Ishikawa (cell line): ENCODE data around the gene CHGA.

Source experiments
- CEBPB ChIP-seq: IDR thresholded peaks from 2 replicates; pipeline ENCODE4 v1.6.1; 2012
- CREB1 ChIP-seq: IDR thresholded peaks from 2 replicates; pipeline ENCODE4 v1.6.1; 2012; ENCODE audit warnings: low read depth
- EGR1 ChIP-seq: IDR thresholded peaks from 2 replicates; pipeline ENCODE4 v1.6.1; 2012
- EP300 ChIP-seq: IDR thresholded peaks from 2 replicates; pipeline ENCODE4 v1.6.1; 2012; ENCODE audit warnings: borderline replicate concordance
- FOXM1 ChIP-seq: IDR thresholded peaks from 2 replicates; pipeline ENCODE4 v1.6.1; 2012; ENCODE audit warnings: low read depth, borderline replicate concordance
- MAX ChIP-seq: IDR thresholded peaks from 2 replicates; pipeline ENCODE4 v1.6.1; 2012
- NFIC ChIP-seq: IDR thresholded peaks from 2 replicates; pipeline ENCODE4 v1.6.1; 2012
- RAD21 ChIP-seq: IDR thresholded peaks from 2 replicates; pipeline ENCODE4 v1.6.1; 2012; ENCODE audit warnings: low read depth
- REST ChIP-seq: IDR thresholded peaks from 2 replicates; pipeline ENCODE4 v1.6.1; 2012; ENCODE audit warnings: low read depth, mild to moderate bottlenecking
- TAF1 ChIP-seq: IDR thresholded peaks from 2 replicates; pipeline ENCODE4 v1.6.1; 2012; ENCODE audit warnings: low read depth, mild to moderate bottlenecking
- TCF12 ChIP-seq: IDR thresholded peaks from 2 replicates; pipeline ENCODE4 v1.6.1; 2012; ENCODE audit warnings: low read depth
- TEAD4 ChIP-seq: IDR thresholded peaks from 2 replicates; pipeline ENCODE4 v1.6.1; 2012
- YY1 ChIP-seq: IDR thresholded peaks from 2 replicates; pipeline ENCODE4 v1.6.1; 2012; ENCODE audit warnings: low read depth
- ZBTB7A ChIP-seq: IDR thresholded peaks from 2 replicates; pipeline ENCODE4 v1.6.1; 2012; ENCODE audit warnings: low read depth
- TF ChIP-seq, protein P1 (sequence below): IDR thresholded peaks from 2 replicates; pipeline ENCODE4 v1.6.1; 2012

CHGA gene

GRCh38 chr14:92902191-92902590 lies 20.8 kb upstream of the CHGA start:
- TF ChIP-seq FOXM1 (no peak), ZBTB7A (no peak), MAX (no peak), RAD21 (no peak), TAF1 (no peak), REST (no peak), NFIC (no peak), EGR1 (no peak), YY1 (no peak), TCF12 (no peak), TEAD4 (no peak), EP300 (no peak), CREB1 (no peak), CEBPB (no peak)
- TF ChIP-seq, protein P1, sequence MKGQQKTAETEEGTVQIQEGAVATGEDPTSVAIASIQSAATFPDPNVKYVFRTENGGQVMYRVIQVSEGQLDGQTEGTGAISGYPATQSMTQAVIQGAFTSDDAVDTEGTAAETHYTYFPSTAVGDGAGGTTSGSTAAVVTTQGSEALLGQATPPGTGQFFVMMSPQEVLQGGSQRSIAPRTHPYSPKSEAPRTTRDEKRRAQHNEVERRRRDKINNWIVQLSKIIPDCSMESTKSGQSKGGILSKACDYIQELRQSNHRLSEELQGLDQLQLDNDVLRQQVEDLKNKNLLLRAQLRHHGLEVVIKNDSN, result no peak

DNA sequence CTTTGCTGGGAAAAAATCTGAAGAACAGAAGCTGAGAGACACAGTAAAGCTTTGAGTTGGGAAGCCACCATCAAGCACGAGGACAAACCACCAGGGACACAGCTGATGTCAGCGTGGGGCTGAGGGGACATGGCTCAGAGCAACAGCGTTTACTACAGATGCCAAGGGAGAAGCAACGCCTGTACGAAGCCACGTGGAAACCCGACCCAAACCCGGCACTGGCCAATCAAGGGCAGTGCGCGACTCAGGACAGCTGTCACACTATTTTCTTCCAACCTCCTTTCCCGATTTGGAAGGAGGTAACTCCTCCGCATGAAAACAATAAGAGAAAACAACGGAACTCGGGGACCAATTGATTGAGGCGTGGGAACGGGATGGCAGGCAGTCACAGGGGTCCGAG lies 20.2 kb upstream of the CHGA start:
- 0 out of 2 replicates have a peak, but pooled peaks have one; percentile 26 for TF ChIP-seq MAX
- no peak for TF ChIP-seq ZBTB7A

DNA sequence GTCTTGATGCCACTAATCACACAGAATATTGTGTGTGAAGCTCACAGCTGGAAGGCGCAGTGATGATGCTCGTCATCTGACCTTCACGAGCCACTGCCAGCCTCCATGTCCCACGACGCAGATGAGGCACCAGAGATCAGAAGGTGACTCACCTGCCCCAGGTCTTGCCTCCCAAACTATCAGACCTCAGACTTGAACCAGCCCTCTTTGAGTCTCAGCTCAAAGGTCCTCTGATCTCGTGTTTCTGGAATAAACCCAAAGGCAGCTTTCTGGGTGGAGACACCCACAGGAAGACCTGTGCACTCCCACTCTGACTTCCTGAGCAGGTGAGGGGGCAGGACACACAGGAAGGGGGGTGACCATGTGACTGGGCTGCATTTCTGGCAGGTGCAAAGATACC lies 19.6 kb upstream of the CHGA start:
- TF ChIP-seq EP300, result no peak
- TF ChIP-seq CREB1, result no peak
- no peak for TF ChIP-seq RAD21

GRCh38 chr14:92905667-92906066 lies 17.3 kb upstream of the CHGA start:
- TF ChIP-seq CEBPB (no peak), RAD21 (no peak), CREB1 (no peak), REST (no peak), EGR1 (no peak)

- TF ChIP-seq TAF1, result no peak
- no peak for TF ChIP-seq REST
- no peak for TF ChIP-seq EGR1
- TF ChIP-seq CREB1, result no peak
- TF ChIP-seq, protein P1, result no peak
- TF ChIP-seq YY1, result no peak
- TF ChIP-seq CEBPB, result no peak
- TF ChIP-seq RAD21, result no peak
- TF ChIP-seq MAX, result no peak
- TF ChIP-seq TCF12, result no peak
- no peak for TF ChIP-seq ZBTB7A
- no peak for TF ChIP-seq FOXM1
- TF ChIP-seq NFIC, result no peak
- TF ChIP-seq TEAD4, result no peak
- TF ChIP-seq EP300, result no peak
Observed at GRCh38 chr14:92906420-92906819, 16.5 kb upstream of the CHGA start.
